ENCODE data around the gene RETN. TPM values are rescaled to one million over a fixed set of nuclear protein-coding genes. Genes with fewer than 3 reads are reported as not detected.

RETN gene
- total and polyA plus RNA-seq, 2 of the 8 experiments (the other 6 are each of a cell fraction or from before 2014, with no cell fraction given) = not detected

- TF ChIP-seq ATF2 (IDR thresholded peaks at IDR 0.05; ENCODE audit: low read length) (no peak), RXRA (IDR thresholded peaks at IDR 0.05; ENCODE audit: insufficient read depth, low read depth, low read length) (no peak)
Measured at GRCh38 chr19:7670150-7670783, 1.4 kb downstream of the RETN start (continued).

Measured in H1 (cell line).